Astrocyte (in vitro differentiated cells and primary cell): Measurements from ENCODE around the gene FGF23.

ENCODE experiments used
- CTCF ChIP-seq: IDR thresholded peaks from 2 replicates; pipeline ENCODE4 v1.5.1; 2011; ENCODE audit warnings: low read depth, mild to moderate bottlenecking, inconsistent platforms, low read length, moderate library complexity; ENCODE audit not compliant: insufficient read depth
- EZH2 ChIP-seq: IDR thresholded peaks from 2 replicates; pipeline ENCODE4 v1.6.1; 2012; ENCODE audit warnings: mild to moderate bottlenecking, low read length, inconsistent platforms; ENCODE audit not compliant: insufficient read depth

GRCh38 chr12:4407136-4407535 is 27.6 kb upstream of the FGF23 start:
- TF ChIP-seq CTCF (no peak), EZH2 (no peak)
